HG02571 (cell line): ENCODE measurements around the gene GABRB2.

Experiments
- ATAC-seq: cut with Tn5 transposase; IDR thresholded peaks from one replicate; pipeline ENCODE4 v1.9.1; 2021; ENCODE audit warnings: mild to moderate bottlenecking, moderate library complexity; ENCODE audit not compliant: unreplicated experiment

GABRB2 gene

DNA sequence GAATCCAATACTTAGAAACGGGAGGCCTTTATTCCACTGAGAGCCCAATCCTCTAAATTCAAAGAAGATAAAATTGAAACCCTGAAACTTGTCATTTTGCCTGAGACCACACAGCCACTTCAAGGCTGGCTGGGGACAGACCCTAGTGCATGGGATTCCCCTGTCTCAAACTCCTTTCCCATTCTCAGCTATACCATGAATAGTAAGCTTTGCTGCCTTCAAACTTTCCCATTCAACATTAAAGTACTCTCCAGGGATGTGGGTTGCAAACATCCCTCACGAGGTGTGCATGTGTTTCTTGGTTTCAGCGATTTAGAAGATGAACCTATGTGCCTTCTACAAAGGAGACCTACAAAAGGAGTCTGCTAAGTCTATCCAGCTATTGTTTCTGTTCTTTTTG, 64.6 kb downstream of the GABRB2 start:
- ATAC-seq = peak; percentile 48

DNA sequence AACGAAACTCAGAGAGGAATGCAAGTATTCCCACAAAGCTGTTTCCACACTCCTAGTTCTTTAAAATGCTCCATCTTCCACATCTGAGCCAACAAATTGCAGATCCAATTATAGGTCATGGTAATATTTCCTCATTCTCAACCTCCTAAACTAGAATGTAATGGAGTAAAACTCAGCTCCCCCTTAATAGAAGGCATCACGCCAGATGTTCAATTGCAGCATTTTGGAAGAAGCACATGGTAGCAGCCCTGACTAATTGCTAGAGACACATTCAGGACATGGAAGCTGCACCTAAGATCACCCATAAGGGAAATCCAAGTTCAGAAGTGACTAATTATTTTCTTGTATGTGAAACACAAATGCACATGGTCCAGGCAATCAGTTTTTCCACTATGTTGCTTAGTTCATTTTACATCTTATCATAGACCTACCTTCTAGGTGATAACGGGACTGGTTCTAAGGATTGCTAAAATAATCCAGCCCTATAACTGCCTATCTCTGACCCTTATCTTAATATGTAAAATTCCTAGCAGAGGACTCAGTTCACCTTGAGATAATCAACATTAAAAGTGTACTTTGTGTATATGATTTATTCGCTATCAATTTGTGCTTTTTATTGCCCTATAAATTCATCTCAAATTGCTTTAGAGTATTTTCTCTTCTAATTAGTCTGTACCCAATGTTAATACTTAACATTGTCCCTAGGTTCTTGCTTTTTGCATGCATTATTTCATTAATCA, 75.1 kb downstream of the GABRB2 start:
- no peak for ATAC-seq

DNA sequence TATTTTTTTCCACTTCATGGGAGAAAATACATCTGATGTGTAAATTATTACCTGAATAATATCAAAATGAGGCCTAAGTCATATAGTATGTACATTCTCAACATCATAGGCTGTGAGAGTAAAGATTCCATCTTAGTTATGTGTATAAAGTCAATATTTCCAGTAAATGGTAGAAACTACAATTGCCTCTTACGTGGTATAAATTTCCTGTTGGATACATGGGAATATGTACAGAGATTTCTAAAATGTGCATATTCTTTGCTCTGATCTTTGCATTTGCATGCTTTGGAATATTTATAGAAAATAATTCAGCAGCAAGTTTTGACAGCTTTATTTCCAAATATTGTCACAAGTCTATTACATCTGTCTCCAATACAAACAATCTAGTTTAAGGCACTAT, 78.8 kb downstream of the GABRB2 start:
- no peak for ATAC-seq

DNA sequence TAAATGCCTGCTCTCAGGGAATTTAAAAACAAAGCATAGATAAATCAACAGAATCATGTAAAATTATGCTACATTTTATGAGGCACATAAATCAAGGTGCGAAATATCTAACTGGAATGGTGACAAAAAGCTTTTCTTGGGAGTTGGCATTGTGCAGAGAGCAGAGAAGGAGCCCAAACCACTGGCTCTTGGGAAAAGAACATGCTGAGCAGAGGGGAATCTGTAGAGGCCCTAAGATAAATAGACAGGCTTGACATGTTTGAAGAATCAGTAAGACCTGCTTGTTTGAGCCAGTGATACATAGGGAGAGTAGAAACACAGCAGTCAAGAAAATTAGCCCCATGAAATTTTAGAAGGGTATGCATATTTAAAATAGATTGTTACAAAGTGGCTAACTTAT, 85.8 kb downstream of the GABRB2 start:
- no peak for ATAC-seq

DNA sequence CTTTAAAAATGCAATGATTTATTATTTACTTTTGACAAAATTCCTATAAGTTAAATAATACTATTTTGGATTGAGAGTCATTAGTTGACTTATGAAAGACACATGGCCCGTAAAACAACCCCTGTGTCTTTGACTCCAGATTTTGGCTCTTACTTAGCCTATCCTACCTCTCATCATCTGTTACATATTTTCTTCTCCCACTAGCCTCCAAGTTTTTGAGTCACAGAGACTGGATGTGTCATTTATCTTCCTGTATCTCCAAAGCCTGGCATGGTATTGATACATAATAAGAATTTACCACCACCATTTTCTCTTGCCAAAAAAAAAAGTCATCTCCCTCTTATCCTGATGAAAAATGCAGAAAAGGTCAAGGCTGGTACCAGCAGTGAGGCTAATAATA, 99.9 kb downstream of the GABRB2 start:
- ATAC-seq = no peak

DNA sequence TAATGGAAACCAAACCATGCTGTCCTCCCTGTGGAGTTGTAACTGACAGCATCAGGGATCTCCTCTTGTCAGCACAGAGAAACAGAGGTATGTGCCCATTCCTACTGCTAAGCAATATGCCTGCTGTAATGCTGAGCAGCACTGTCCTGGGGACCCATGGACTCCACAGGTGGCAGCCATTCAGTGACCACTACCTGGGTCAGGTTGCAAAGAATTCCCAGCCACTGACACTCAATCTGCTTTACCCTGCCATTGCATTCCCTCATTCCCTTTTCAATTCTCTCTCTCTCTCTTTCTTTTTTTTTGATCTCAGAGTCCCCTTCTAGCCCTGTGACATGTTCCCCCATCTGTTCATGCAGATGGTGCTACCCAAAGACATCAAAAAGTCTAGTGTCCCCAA, 104.1 kb downstream of the GABRB2 start:
- ATAC-seq = no peak

DNA sequence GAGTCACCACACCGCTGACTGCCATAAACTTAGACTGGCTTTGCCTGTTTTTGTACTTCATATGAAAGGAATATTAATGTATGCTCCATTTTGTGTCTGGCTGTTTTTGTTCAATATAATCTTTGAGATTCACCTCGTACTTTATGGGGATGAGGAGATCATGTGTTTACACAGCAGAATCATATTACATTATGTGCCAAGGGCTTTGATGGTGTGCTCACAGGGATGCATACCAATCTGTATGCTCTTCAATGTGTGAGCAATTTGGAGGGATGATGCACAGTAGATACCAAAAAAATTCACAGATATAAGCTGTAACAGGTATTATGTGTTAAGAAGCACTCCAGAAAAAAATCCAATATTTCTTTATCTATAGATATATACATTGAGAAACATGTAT, 113.7 kb downstream of the GABRB2 start:
- no peak for ATAC-seq

DNA sequence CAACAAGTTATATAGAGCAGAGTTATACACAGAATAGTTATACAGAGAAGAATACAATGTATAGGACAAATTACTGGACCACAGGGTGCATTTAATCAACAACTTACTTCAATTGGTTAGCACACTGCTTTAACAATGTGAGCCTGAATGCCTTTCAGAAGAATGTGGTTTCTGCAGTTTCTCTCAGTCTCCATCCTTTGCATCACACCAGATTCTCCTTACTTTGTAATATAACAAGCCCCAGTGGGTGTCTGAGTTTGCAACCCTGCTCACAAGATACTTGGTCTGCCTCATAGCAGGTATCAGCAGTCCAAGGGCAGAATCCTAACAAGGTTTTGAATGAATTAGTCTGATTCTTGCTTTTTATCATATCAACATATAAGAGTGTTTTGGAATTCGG, 114.6 kb downstream of the GABRB2 start:
- ATAC-seq = no peak

DNA sequence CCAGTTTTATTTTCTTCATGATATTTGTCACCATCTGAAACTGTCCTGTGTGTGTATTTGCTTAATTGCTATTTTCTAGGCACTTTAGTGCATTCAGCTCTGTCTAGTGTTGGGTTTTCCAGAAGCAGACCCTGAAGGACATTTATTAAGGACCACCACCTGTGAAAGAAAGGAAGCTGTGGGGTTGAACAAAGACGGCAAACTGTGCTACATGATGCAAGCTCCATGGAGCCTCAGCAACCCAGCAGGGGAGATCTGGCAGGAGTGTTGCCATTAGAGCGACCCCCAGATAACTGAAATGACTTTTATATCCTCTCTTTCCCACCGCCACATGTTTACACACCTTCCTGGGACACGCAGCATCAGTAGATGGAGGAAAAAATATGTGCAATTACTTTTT, 125.5 kb downstream of the GABRB2 start:
- ATAC-seq = no peak

DNA sequence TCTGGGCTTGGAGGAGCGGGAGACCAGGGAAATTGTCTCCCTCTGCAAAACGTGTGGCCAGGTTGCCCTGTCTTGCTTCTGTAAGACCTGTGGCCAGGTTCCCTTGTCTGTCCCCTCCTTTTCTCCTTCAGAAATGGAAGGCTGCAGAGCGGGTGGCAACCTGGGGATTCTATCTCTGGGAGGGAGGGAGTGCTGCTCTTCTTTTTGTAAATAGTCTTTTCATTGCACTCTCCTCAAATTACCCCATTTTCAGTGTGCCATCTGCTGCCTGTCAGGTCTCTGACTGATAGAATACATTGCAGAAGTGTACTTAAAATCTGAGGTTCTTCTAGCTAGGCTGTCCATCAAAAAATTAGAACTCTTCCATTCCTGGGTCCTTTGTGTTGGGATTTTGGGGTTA, 126.0 kb downstream of the GABRB2 start:
- no peak for ATAC-seq

DNA sequence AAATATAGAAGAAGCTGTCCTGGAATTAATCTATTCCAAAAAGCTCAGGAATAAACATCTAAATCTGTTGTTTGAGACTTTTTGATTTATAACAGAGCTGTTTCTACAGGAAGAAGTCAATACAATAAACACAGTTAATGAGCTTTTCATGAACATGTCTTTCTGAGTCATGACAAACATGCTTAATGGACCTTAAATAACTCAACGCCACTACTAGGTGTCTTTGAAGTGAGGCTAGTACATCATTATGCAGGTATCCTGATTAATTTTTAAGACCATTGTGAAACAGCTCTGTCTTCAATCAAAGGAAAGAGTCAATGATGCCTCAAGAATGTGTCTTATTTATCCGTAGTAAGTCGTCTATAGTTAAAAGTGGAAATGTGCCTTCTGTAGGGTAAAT, 131.6 kb downstream of the GABRB2 start:
- no peak for ATAC-seq

DNA sequence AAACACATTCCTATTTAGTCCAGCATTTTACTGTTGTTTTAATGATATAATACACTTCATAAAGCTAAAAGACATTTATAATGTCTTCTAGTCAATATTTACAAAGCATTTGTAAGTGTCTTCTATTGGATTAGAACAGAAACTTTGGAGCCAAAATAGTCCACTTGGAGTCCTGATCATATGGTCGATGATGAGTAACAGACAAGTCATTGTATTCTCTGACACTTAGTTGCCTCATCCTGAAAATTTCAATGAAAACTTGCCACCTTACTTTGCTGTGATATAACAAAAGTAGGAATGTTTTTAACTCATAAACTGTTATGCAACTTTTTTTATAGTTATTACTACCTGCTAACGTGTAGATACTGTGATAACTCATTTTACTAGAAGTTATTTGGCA, 132.5 kb downstream of the GABRB2 start:
- no peak for ATAC-seq

DNA sequence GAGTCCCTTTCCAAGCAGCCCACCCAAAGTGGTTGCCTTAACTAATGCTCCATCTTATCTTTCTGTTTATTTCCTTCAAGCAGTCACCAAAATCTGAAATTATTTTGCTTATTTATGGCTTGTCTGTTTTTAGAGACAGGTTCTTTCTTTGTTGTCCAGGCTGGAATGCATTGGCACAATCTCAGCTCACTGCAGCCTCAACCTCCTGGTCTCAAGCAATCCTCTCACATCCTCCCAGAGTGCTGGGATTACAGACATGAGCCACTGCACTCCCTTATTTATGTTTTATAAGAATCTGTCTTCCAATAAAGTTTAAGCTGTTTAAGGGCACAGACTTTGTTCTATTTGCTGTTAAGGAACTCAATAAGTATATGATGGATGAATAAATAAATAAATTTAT, 133.7 kb downstream of the GABRB2 start:
- no peak for ATAC-seq

DNA sequence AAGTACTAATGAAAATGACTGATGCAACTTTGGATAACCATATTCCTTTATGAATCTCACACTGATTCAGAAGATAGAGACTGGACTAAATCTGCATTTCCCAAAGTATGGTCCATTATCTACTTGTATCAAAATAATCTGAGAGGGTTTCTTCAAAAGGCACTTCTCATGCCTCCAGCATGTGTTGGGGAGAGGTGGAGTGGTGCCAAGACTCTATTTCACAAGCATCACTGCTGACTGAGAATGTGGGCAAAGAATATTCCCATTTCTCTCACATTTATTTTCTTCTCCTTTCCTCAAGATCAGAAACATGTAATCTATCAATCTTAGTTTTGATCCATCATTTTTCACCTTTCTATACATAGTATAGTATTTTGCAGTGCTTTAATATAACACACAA, 135.4 kb downstream of the GABRB2 start:
- ATAC-seq = no peak

DNA sequence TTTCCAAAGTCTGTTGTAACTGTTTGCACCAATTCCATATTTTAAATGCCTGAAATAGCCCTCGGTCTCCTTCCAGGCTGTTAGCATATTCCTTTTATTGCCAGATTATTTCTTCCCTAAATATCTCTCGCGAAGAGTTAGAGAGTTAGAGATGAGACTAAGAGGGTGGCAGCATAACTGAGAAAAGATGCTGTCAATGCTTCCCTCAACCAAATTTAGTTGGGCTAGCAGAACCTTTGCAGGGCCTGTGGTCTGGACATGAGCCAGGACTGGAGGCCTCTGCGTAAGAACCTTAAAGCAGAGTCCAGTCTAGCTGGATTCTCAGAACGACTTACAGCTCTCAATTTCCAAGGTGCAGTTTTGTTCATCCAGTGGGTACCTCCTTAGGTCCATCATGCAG, 135.9 kb downstream of the GABRB2 start:
- ATAC-seq = no peak

DNA sequence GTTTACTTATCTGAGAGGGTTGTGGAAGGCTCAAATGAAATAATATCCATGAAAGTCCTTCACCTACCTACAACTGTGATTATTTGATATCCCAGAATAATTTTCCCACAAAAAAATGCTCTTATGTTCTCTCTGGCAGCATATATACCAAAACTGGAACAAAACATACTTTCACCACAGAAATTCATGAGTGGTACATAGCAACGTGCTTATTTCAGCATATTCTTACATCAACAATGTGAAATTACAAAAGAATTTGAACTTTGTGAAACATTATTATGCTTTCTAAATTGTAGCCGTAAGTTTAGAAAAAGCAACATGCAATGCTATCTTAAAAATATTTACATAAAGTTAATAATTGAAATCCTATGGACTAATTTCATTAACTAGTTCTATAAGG, 137.1 kb downstream of the GABRB2 start:
- ATAC-seq = no peak

DNA sequence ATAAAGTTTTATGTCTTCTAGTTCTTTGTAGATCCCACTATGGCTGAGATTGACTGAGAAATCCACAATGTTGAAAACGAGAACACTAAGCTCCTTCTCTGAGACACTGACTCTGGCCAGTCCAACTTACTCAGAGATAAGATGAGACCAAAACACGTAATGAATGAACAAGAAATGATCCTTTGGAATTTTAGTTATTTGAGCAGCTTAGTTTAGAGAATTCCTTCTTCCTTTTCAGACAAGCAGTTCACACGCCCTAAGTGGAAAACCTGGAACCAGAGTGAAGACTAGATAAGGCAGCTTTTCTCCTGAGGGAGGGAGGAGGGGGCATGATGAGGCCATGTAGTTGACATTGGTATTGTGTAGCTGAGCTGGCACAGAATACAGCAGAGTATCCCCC, 139.6 kb downstream of the GABRB2 start:
- ATAC-seq = no peak

DNA sequence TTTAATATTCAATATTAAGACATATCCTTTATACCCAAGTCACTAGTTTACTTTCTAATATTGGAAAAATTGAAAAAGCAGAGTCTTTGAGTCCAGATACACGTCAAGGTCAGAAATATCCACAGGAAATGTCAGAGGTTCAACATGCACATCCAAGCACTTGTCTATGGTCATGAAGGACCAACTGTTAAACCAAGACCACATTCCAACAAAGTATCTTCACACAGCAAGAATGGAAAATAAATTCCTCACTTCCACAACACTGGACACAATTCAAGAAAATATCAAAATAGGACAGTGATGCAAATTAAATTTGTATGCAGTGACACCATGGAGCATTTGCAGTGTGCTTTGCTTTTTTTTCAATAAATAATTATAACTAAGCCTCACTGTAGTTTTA, 142.5 kb downstream of the GABRB2 start:
- no peak for ATAC-seq

DNA sequence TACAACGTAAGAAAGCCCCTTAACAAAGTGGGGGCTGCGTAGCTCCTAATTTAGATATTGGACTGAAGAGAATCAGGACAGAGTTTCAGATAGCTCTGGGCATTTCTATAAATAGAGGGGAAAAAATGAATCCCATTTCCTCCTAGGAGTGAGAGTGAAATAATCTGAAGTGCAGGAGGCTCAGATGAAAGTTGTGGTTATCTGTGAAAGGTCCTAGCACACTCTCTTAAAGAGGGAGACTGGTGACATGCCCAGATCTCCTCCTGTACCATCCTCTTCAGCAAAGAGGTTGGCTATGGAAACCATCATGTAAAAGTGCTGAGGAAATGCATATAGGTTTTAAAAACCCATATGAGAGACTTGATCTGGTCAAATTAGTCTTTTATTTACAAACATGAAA, 143.4 kb downstream of the GABRB2 start:
- no peak for ATAC-seq

DNA sequence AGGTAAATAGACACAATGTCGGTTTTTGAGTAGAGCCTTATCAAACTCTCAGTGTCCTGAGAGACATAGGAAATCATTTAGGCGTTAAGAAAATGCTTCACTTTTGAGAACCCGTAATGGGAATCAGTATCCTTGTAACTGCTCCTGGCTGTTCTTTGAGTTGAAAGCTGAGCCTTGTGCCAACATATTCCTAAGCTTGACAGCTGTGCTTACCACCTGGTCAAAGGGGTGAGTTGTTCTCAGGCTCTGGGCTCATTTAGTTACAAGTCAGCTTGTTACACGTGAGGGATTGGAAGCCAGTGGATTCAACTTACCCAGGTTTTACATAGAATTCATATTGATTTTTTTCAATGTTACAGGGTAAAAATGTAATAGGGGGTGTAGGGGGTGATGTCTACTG, 145.9 kb downstream of the GABRB2 start:
- no peak for ATAC-seq

DNA sequence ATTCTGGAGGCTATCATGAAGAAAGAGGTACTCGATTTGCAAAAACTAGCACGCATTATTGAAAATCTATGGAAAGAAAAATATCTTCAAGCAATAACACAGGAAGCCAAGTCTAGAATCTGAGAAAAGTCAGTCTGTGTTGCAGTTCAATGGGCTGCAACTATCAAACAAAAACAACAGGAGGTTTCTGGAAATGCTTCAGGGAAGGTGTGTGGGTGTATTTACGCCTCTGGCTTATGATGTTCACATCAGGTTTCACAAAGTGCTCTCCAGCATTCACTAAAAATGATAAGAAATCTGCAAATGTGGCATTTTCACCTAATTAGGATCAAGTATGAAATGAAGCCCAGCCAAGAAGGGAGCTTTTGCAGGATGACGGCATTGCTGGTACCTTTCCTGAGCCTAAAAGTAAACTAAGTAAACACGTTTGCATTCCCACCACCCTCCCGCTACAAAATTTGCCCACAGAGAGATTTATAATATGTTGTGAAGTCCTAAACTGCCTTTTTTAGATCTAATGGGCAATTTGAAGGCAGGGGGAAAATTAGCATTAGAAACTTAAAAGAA, 146.4 kb downstream of the GABRB2 start:
- no peak for ATAC-seq

DNA sequence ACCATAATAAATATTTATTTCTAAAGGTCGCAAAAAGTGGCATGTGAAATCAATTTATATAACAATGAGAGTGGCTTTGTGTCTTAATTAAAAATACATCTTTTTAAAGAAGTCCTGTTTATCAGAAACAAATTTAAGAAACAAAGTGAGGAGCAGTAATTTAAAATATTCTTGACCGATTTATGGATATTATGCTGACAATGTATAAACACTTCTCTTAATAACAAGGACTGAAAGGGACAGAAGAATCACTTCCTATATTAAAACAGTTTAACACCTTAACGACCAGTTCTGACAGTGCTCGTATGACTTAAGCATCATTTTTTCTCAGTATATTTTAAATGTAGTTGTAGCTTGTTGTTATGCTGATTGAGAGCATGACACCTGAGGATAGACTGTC, 149.1 kb downstream of the GABRB2 start:
- ATAC-seq = no peak

DNA sequence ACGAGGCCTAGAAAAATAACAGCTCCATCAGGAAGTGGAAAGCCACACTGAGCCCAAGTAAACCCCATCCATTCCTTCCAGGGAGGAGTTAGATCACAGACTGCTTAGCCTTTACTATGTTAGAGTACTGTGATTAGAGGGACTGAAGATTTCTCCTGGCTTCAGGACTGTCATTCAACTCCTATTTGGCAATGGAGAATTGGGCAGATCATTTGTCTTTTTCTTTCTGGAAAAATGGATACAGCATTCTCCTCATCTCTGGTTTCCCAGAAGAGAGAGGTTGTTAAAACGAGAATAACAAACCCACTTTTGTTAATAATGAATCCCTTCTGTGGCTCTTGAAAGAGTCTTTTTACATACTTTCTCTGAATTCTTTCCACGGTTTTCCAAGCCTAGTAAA, 150.4 kb downstream of the GABRB2 start:
- ATAC-seq = no peak
